CD14-positive monocyte (primary cell): Measurements from ENCODE around the gene TMEM115. TPM values are rescaled to one million over a fixed set of nuclear protein-coding genes. Genes with fewer than 3 reads are reported as not detected.

Source experiments
- DNase-seq, 3 donors: peaks; one replicate each; pipeline ENCODE4 v3.0.0-alpha.2; 2011 to 2022
- H2AFZ ChIP-seq: 2 replicates; pipeline ENCODE4 v1.6.0; 2012; ENCODE audit warnings: mild to moderate bottlenecking, low read depth, low read length, inconsistent platforms; ENCODE audit not compliant: insufficient read depth, poor library complexity, severe bottlenecking
- H3K27ac ChIP-seq, 2 donors: 1 replicate in 1 of 2; 2 replicates in 1 of 2; pipeline ENCODE4 v1.5.1; 2012 to 2013; ENCODE audit warnings: low read length in 2 of 2, control low read depth in 1 of 2, inconsistent platforms in 1 of 2, low read depth in 1 of 2, mild to moderate bottlenecking in 1 of 2
- H3K27me3 ChIP-seq, 2 donors: one replicate each; pipeline versions ENCODE4 v1.6.0 to v1.6.1; 2011 to 2013; ENCODE audit warnings: low read length in 2 of 2; ENCODE audit not compliant: control insufficient read depth in 2 of 2, insufficient read depth in 2 of 2
- H3K36me3 ChIP-seq, 2 donors: replicated peaks in 1 of 2; 1 replicate in 1 of 2; 2 replicates in 1 of 2; pipeline versions ENCODE4 v1.5.1 to v1.6.1; 2012 to 2013; ENCODE audit warnings: low read length in 2 of 2, control low read depth in 1 of 2, inconsistent platforms in 1 of 2, mild to moderate bottlenecking in 1 of 2; ENCODE audit not compliant: insufficient read depth in 2 of 2, control insufficient read depth in 1 of 2
- H3K4me1 ChIP-seq, 2 donors: 1 replicate in 1 of 2; 2 replicates in 1 of 2; pipeline versions ENCODE4 v1.5.1 to v1.6.1; 2012 to 2013; ENCODE audit warnings: low read length in 2 of 2, control low read depth in 1 of 2, inconsistent platforms in 1 of 2, mild to moderate bottlenecking in 1 of 2, moderate library complexity in 1 of 2; ENCODE audit not compliant: insufficient read depth in 2 of 2, control insufficient read depth in 1 of 2
- H3K4me2 ChIP-seq: replicated peaks from 2 replicates; pipeline ENCODE3; 2012; ENCODE audit warnings: low read length, moderate library complexity, mild to moderate bottlenecking; ENCODE audit not compliant: poor library complexity, severe bottlenecking; ENCODE audit errors: extremely low read depth
- H3K4me3 ChIP-seq, 3 experiments: fragments of 200-600 bp in 1 of 3; sonication (generic) in 1 of 3; replicated peaks in 1 of 3; 1 replicate in 2 of 3; 2 replicates in 1 of 3; pipeline ENCODE4 v1.5.1; 2011 to 2013; ENCODE audit warnings: low read length in 3 of 3, mild to moderate bottlenecking in 3 of 3, control low read depth in 2 of 3, low read depth in 2 of 3, inconsistent platforms in 1 of 3, moderate library complexity in 1 of 3
- H3K79me2 ChIP-seq: 2 replicates; pipeline ENCODE4 v1.6.0; 2012; ENCODE audit warnings: mild to moderate bottlenecking, control low read depth, inconsistent platforms, low read length, moderate library complexity; ENCODE audit not compliant: insufficient read depth
- H3K9ac ChIP-seq: 2 replicates; pipeline ENCODE4 v1.6.0; 2017; ENCODE audit warnings: low read length, mild to moderate bottlenecking; ENCODE audit not compliant: insufficient read depth, poor library complexity, severe bottlenecking
- H3K9me3 ChIP-seq, 2 donors: replicated peaks in 1 of 2; 1 replicate in 1 of 2; 2 replicates in 1 of 2; pipeline versions ENCODE4 v1.5.1 to v1.6.1; 2012 to 2013; ENCODE audit warnings: low read length in 2 of 2, control low read depth in 1 of 2; ENCODE audit not compliant: control insufficient read depth in 1 of 2, insufficient read depth in 1 of 2
- H4K20me1 ChIP-seq: 2 replicates; pipeline ENCODE4 v1.6.0; 2012; ENCODE audit warnings: mild to moderate bottlenecking, low read length, control low read depth, moderate library complexity; ENCODE audit not compliant: insufficient read depth
- H3K27ac Mint-ChIP-seq, 7 donors: one replicate each; pipeline ENCODE4 v1.8.0; 2020; ENCODE audit warnings: mild to moderate bottlenecking in 7 of 7, mixed read lengths in 7 of 7, moderate library complexity in 6 of 7, inconsistent platforms in 2 of 7
- H3K27me3 Mint-ChIP-seq, 3 donors: one replicate each; pipeline ENCODE4 v1.8.0; 2021 to 2022; ENCODE audit warnings: low read depth in 3 of 3, mild to moderate bottlenecking in 3 of 3, mixed read lengths in 3 of 3, moderate library complexity in 3 of 3, inconsistent platforms in 1 of 3
- H3K36me3 Mint-ChIP-seq, 2 donors: one replicate each; pipeline ENCODE4 v1.8.0; 2020; ENCODE audit warnings: mixed read lengths in 2 of 2, inconsistent platforms in 1 of 2, mild to moderate bottlenecking in 1 of 2
- H3K4me1 Mint-ChIP-seq: one replicate; pipeline ENCODE4 v1.8.0; 2020; ENCODE audit warnings: mild to moderate bottlenecking, mixed read lengths
- H3K4me3 Mint-ChIP-seq, 2 donors: one replicate each; pipeline ENCODE4 v1.8.0; 2020; ENCODE audit warnings: mild to moderate bottlenecking in 2 of 2, mixed read lengths in 2 of 2, moderate library complexity in 1 of 2
- H3K9me3 Mint-ChIP-seq, 7 donors: one replicate each; pipeline ENCODE4 v1.8.0; 2020 to 2022; ENCODE audit warnings: mixed read lengths in 7 of 7, mild to moderate bottlenecking in 6 of 7, moderate library complexity in 6 of 7, inconsistent platforms in 2 of 7
- WGBS: methylation state at CpG from one replicate; pipeline ENCODE4 v1.1.5; 2013; ENCODE audit warnings: missing lambda C conversion rate; ENCODE audit not compliant: insufficient coverage; 5-methylcytosine and 5-hydroxymethylcytosine counted together
- intact Hi-C, 2 donors: fragments of 100-400 bp; cut with micrococcal nuclease; formaldehyde crosslinking; loops; one replicate each; pipeline versions ENCODE4 v1.15.0 to v1.15.1; 2023
- polyA plus RNA-seq, 3 donors: library from polyadenylated mRNA; depleted of rRNA in 1 of 3; unstranded in 2 of 3; stranded (reverse) in 1 of 3; fragments of 300-500 nt in 2 of 3; fragments of >200 nt in 1 of 3; fragmentation: Illumina TruSeq in 2 of 3; gene quantifications; 1 replicate in 2 of 3; 2 replicates in 1 of 3; pipeline ENCODE4 v1.2.3, GENCODE V29; 2012 to 2021
- TF ChIP-seq, protein P1 (sequence below): fragments of 200-600 bp; IDR thresholded peaks from one replicate; pipeline ENCODE4 v1.8.0; 2022; ENCODE audit warnings: antibody characterized with exemption, mild to moderate bottlenecking

TMEM115 gene
- polyA plus RNA-seq, 3 donors: 14.5 to 36.2 (median 32.9) TPM

DNA sequence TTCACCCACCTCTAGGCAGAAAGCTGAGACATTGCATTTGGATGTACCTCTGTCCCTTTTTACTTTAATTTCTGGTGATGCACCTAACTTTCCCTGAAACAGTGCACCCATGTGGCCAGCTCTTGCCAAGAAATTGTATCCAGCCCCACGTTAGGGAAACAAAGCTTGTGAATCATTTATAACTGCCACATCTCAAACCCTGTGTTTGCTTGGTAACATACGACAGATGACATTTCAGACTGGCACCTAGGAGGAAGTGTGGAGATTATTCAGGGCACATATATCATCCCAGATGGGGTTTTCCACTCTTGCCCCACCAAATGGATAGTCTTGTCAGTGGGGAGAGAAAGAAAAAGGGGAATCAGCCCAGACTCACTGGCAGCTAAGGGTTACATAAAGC, 6.5 kb downstream of the TMEM115 start:
- H3K79me2 ChIP-seq: peaks cover 81% of the 10 kb centered on the region
- no peaks in the 10 kb centered on the region for H3K27me3 ChIP-seq
- no peaks in the 10 kb centered on the region for H3K9me3 Mint-ChIP-seq
- peaks cover 53 to 66% of the 10 kb centered on the region in 2 donors for H3K36me3 ChIP-seq
- H3K9me3 ChIP-seq: no peaks in the 10 kb centered on the region
- peaks cover 45 to 60% of the 10 kb centered on the region in 2 donors for H3K4me1 ChIP-seq
- peaks cover 74% of the 10 kb centered on the region for H4K20me1 ChIP-seq
- peak; percentile 45 to 89 (median 55) for DNase-seq
- H2AFZ ChIP-seq: no peak overlapping the region
- intact Hi-C loops: loop anchor here (5.0 to 10.0 kb wide), 3 partner anchors 260 to 1042 kb away; partner anchors contain the start of genes CISH (in 1 of the 2), MON1A (in 1 of the 2) and RBM15B (in 1 of the 2)
- peaks cover 63% of the 10 kb centered on the region for H3K4me1 Mint-ChIP-seq
- no peaks in the 10 kb centered on the region for H3K27me3 Mint-ChIP-seq
- no peak overlapping the region for H3K9ac ChIP-seq
- no peak overlapping the region for H3K4me2 ChIP-seq
- no peak overlapping the region for H3K4me3 Mint-ChIP-seq
- H3K27ac ChIP-seq: peak overlapping the region in 1 of 2 donors; percentile 44
- H3K4me3 ChIP-seq: no peak overlapping the region
- TF ChIP-seq, protein P1, sequence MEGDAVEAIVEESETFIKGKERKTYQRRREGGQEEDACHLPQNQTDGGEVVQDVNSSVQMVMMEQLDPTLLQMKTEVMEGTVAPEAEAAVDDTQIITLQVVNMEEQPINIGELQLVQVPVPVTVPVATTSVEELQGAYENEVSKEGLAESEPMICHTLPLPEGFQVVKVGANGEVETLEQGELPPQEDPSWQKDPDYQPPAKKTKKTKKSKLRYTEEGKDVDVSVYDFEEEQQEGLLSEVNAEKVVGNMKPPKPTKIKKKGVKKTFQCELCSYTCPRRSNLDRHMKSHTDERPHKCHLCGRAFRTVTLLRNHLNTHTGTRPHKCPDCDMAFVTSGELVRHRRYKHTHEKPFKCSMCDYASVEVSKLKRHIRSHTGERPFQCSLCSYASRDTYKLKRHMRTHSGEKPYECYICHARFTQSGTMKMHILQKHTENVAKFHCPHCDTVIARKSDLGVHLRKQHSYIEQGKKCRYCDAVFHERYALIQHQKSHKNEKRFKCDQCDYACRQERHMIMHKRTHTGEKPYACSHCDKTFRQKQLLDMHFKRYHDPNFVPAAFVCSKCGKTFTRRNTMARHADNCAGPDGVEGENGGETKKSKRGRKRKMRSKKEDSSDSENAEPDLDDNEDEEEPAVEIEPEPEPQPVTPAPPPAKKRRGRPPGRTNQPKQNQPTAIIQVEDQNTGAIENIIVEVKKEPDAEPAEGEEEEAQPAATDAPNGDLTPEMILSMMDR: no peak
- H3K27ac Mint-ChIP-seq: peak overlapping the region in 4 of 7 donors; percentile 9 to 95 (median 26)
- peaks cover 34 to 55% of the 10 kb centered on the region in 2 donors for H3K36me3 Mint-ChIP-seq
- 0% methylated on average over 1 of the region's 2 CpGs for WGBS

DNA sequence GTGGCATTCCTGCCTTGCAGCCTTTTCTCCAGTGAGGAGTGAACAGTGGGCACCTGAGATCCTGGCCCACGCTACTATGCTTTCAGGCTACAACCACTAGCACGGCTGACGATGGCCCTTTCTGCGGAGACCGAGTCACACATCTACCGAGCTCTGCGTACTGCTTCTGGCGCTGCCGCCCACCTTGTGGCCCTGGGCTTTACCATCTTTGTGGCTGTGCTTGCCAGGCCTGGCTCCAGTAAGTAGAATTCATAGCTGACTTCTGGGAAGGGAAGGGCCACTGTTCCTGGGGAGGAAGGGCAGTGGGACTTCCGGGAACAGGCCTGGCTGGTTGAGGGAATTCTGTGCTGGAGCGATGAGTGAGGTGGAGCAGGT, 8.0 kb downstream of the TMEM115 start:
- intact Hi-C loops: loop anchor here (1.0 to 10.0 kb wide), 5 partner anchors 8 to 1043 kb away; partner anchors contain the start of genes CISH (in 1 of the 2), MON1A (in 1 of the 2), RBM15B (in 1 of the 2) and TMEM115 (in 1 of the 2)
- H3K4me3 Mint-ChIP-seq: peak overlapping the region; percentile 92 to 95
- peaks cover 35 to 50% of the 10 kb centered on the region in 2 donors for H3K36me3 Mint-ChIP-seq
- H3K9ac ChIP-seq: peak overlapping the region; percentile 74
- peaks cover 63% of the 10 kb centered on the region for H4K20me1 ChIP-seq
- no peaks in the 10 kb centered on the region for H3K27me3 Mint-ChIP-seq
- peak overlapping the region; percentile 15 to 99 (median 95) for H3K27ac Mint-ChIP-seq
- H3K79me2 ChIP-seq: peaks cover 67% of the 10 kb centered on the region
- WGBS: 76% methylated on average over 11 of the region's 11 CpGs
- peak overlapping the region; percentile 87 for H2AFZ ChIP-seq
- DNase-seq: no peak
- peak overlapping the region; percentile 79 to 93 (median 85) for H3K4me3 ChIP-seq
- TF ChIP-seq, protein P1: no peak
- H3K4me1 ChIP-seq: peaks cover 42 to 58% of the 10 kb centered on the region in 2 donors
- H3K27me3 ChIP-seq: no peaks in the 10 kb centered on the region
- H3K4me1 Mint-ChIP-seq: peaks cover 59% of the 10 kb centered on the region
- H3K36me3 ChIP-seq: peaks cover 46 to 53% of the 10 kb centered on the region in 2 donors
- H3K9me3 ChIP-seq: no peaks in the 10 kb centered on the region
- H3K4me2 ChIP-seq: peak overlapping the region; percentile 82
- H3K27ac ChIP-seq: peak overlapping the region; percentile 85 to 94
- no peaks in the 10 kb centered on the region for H3K9me3 Mint-ChIP-seq
